Activated CD8-positive, alpha-beta memory T cell treated with anti-CD3 and anti-CD28 coated beads for 1 hour (primary cell): Measurements from ENCODE around the gene HLCS.

Source experiments
- DNase-seq, 2 donors: peaks; one replicate each; pipeline ENCODE4 v3.0.0-alpha.2; 2020; ENCODE audit warnings: low read depth in 1 of 2; ENCODE audit errors: extremely low read depth in 1 of 2

HLCS gene

DNA sequence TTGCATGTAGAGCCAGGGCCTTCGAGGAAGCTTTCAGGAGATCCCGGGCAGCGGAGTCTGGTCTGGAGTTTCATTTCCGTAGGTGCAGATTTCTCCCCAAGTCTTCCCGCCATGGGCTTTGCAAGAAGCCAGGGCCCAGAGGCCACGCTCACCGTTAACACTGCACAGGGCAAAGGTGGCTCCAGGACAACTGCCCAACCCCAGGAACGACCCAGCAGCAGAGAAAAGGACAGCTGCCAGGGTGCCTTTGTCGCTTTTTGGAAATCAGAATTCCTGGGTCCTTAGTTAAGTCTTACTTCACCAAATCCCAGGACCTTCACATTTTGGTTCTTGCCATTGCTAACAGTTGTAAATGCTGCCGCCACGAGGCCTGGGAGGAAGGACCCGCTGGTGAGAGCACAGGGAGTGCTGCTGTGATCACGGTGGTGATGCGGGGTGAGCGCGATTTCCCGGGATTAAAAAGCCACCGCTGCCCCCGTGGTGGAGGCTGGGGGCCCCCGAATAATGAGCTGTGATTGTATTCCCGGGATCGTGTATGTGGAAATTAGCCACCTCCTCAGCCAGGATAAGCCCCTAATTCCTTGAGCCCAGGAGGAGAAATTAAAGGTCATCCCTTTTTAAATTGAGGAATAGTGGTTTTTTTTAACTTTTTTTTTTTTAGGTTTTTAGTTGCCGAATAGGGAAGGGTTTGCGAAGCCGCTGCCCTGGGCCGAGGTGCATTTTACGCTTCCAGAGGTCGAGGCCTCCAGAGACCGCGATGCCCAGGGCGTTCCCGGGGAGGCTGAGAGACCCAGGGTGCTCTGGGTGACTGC, 259.3 kb downstream of the HLCS start:
- DNase-seq: no peak

DNA sequence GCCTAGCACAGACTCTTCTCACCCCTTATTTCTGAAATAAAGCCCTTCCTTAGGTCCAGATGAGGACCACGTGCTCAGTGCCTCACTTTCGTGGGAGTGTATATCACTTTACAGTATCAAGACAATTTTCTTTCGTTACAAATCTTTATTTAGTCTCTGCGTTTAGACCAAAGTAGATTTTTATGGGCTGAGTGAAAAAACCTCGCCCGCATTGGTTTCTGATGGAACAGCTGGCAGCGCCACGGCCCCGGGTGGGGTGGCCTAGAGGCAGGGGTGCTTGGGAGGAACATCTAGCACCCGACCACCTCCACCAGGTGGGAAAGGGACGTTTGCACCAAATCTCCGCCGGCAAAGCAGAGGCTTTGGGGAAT, 260.0 kb downstream of the HLCS start:
- no peak for DNase-seq

DNA sequence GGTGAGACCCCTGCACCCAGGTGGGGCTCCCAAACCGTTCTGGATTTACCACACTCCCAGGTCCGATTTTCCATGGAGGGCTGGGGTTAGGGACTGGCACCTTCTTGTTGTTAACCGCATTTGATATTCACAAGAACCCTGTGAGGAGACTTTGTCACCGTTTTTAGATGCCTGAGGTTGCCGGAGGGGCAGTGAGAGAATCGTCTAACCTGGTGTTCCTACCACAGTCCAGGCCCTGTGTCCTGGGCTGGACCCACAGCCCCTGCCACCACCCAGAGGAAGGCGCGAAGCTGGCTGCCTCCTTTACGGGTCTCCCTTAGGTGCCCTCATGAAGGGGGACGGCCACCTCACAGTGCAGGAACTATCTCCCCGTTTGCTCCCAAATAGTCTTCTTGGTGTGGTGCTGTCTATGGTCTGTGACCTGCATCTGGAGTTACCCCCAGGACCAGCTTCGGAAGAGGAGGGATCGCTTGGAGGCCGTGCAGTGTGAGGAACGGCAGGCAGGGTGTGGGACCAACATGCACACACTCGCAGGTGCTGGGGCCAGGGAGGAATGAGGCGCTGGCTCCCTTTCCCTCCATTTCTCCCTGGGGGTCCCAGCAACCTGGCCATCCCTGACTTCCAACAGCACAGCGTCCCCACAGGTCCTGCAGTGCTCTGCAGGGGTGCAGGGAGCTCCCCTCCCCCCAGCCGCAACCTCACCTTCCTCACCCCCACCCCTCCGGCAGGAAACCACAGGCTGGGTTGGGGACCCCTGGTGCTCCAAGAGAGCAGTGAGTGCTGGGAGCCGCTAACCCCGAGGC, 260.6 kb downstream of the HLCS start:
- no peak for DNase-seq

DNA sequence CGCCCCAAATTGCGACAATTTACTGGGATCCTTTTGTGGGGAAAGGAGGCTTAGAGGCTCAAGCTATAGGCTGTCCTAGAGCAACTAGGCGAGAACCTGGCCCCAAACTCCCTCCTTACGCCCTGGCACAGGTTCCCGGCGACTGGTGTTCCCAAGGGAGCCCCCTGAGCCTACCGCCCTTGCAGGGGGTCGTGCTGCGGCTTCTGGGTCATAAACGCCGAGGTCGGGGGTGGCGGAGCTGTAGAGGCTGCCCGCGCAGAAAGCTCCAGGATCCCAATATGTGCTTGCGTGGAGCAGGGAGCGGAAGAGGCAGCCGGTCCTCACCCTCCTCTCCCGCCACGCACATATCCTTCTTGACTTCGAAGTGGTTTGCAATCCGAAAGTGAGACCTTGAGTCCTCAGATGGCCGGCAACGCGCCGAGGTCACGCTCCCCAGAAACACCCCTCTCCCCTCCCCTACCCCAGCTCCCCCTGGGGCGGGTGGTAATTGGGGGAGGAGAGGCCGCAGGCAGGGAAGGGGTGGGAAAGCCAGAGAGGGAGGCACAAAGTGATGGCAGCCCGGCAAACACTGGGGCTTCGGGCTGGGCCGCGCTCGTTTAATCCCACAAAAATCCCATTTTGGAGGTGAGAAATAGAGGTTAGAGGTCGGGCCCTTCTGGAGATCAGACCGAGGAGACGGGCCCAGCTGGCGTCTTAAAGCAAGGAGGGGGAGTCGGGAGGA, 261.4 kb downstream of the HLCS start:
- DNase-seq: no peak

DNA sequence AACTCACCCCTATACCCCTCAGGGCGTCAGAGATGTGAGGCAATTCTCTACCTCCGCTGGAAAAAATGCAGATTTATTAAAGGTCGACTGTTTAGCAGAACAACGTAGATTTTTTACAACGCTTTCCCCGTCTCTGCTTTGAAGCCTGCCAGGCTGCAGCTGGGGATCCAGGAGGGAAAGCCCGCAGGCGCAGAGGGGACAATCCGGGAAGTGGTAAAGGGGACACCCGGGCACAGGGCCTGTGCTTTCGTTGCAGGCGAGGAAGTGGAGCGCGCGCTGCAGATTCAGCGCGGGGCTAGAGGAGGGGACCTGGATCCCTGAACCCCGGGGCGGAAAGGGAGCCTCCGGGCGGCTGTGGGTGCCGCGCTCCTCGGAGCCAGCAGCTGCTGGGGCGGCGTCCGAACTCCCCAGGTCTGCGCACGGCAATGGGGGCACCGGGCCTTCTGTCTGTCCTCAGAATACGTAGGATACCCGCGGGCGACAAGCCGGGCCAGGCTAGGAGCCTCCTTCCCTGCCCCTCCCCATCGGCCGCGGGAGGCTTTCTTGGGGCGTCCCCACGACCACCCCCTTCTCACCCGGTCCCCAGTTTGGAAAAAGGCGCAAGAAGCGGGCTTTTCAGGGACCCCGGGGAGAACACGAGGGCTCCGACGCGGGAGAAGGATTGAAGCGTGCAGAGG, 262.1 kb downstream of the HLCS start:
- no peak for DNase-seq

DNA sequence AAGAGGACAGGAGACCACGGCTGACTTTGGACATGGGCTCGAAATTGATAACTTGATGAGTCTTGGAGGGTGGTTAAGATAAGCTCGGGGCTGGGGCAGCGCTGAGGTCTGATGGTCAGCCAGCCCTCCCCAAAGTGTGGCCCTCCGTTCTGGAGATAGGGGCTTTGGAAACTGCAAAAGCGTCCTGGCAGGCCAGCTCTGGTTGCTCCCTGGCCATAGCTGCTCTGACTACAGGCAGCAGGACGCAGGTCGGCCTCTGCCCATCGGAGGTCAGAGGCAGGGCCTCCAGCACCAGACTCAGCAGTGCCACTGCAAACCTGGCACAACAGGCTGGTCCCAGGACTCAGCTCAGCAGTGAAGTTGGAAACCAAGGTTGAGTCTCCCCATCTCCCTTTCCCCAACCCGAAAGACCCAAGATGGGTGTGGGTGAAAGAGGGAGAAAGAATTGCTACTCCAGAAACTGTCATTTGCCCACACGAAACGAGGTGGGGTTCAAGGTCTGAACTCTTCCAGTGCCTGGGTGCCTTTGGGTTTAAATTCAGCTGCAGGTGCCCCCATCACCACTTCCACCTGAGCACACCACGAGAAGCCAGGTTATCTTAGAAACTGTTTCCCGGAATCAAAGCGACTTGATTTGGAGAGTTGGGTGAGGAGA, 262.7 kb downstream of the HLCS start:
- no peak for DNase-seq

DNA sequence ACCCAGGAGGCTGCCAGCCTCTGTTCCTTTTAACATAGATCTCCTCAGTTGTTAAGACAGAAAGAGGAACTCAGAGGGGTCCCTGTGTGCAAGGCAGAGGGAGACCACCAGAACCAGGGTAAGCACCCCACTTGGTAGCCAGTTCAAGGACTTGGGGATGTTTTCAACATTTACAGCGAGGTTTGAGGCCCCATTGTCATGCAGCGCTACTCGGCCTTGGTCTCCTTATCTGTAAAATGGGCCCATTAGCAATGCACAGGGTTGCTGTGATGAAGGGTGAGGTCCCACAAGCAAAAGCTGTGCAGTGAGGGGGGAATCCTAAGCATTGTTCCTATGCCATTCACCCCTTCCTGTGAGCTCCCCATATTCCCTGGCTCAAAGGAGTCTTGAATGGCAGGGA, 263.3 kb downstream of the HLCS start:
- DNase-seq: no peak

DNA sequence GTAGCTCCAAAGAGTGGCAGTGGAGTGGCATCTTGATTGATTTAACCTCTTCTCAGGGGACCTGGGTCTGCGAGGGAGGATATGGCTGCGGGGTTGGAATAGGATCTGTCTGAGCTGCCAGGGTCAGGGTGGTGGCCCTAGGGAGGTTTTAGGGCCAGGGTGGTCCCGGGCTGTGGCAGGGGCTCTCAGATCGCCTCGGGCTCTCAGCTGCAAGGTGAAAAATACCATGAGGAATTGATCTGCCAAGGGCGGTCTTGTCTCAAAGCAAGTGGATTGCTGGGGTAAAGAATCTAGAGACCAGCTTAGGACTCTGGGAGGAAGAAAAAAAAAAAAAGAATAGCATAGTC, 263.9 kb downstream of the HLCS start:
- DNase-seq: no peak

DNA sequence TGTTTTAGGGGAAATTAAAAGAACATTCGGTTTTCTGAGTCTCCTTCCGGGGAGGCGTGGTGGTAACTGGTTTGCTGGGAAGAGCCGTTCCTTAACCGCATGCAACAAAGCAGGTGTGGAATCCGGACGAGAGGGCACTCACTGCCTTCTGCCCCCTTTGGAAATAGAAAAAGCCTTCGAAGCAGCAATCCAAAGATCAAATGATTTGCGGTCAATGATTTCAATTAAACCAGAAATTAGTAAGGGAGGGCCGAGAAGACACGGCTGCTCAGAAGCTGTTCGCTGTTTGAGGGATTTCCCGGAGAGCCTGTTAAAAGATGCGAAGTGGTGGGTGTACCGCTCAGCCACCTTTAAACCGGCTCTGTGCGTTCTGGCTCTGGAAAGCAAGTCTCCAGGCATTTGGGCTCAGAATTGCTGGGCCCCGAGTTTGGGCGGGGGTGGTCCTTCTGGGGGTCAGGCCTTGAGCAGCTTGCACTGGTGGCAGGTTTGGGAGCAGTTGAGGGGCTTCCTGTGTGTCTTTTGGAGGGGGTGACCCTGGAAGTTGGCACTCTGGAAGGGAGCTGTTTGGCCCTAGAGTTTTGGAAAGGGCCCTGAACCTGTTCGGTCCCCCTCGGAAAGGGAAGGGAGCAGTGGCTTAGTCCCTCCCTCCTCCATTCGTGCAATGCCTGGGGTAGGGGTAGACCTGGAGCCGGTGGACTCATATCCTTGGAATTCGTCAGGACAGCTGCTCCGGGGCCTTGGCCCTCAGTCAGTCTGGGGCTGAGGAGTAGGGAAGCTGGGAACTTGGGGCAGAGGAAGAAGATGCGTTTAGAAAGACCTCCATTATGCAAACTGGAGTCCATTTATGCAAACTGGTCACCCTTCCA, 264.5 kb downstream of the HLCS start:
- DNase-seq: no peak

DNA sequence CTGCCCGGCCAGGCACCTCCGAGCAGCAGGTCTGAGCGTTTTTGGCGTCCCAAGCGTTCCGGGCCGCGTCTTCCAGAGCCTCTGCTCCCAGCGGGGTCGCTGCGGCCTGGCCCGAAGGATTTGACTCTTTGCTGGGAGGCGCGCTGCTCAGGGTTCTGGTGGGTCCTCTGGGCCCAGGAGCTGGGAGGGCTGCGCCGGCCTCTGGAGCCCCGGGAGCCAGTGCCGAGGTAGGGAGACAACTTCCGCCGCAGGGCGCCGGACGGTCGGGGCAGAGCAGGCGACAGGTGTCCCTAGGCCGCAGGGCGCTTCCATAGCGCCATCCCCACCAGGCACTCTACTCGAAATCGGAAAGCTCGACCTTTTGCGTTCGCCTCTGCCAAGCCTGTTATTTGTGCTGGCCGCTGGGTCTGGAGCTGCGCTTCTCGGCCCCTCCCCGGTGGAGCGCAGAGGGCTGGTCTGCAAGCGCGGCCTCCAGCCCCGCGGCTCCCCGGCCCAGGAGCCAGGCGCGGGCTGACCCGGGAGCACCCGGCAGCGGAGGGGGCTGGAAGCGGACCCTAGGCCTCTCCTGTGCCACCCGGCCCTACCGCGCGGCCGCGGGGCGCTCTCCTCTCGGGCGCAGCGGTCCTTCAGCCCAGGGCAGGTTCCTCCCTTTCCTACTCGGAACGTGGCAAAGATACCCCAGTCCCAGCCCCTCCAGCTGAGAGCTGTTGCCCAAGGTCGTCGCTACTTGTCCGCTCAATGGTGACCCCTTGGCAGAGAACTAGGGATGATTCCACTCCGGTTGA, 265.3 kb downstream of the HLCS start:
- DNase-seq: no peak
